Measurements from ENCODE around the gene SUN2.

The SUN2 gene

GRCh38 chr22:38694940-38695339 is 60.9 kb downstream of the SUN2 start:
- DNase-seq = no peak

- DNase-seq = no peak
These were observed 61.7 kb downstream of the SUN2 start for GRCh38 chr22:38694049-38694448.

DNA sequence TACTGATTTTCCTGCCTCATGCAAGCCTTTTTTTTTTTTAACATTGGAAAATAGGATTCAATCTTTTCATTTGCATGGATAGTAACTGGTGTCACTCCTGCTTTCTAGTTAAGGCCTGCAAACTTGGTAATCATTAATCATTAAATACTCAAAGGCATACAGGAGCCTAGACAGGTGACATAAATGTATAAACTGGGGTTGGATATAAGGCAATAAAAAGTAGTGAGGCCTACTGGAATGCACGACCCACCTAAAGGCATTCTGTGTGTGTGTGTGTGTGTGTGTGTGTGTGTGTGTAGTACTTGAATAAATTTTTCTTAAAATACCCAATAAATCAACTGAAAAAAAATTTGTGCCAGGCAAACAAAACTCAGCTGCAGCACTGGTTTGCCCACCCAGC is 66.1 kb downstream of the SUN2 start:
- DNase-seq = no peak

- no peak for DNase-seq
These were observed 70.0 kb downstream of the SUN2 start for GRCh38 chr22:38685761-38686160.

- no peak for DNase-seq
These were observed 70.9 kb downstream of the SUN2 start for GRCh38 chr22:38684895-38685294.
